Liver (tissue), 9 donors: Measurements from ENCODE around the gene SLC9B1. TPM values are rescaled to one million over a fixed set of nuclear protein-coding genes. Genes with fewer than 3 reads are reported as not detected.

Source experiments
- DNase-seq: peaks from one replicate; pipeline ENCODE4 v3.0.0-alpha.2; 2017; ENCODE audit warnings: low spot score
- H3K27ac ChIP-seq, 2 donors: one replicate each; pipeline ENCODE4 v1.7.0; 2013; ENCODE audit warnings: inconsistent platforms in 2 of 2, low read length in 2 of 2, control low read depth in 1 of 2, low read depth in 1 of 2, mild to moderate bottlenecking in 1 of 2
- H3K27me3 ChIP-seq, 4 donors: one replicate each; pipeline versions ENCODE4 v1.6.1 to v1.7.0; 2013; ENCODE audit warnings: low read length in 3 of 4, inconsistent platforms in 1 of 4, mild to moderate bottlenecking in 1 of 4, moderate library complexity in 1 of 4; ENCODE audit not compliant: control insufficient read depth in 4 of 4, insufficient read depth in 4 of 4
- H3K36me3 ChIP-seq, 4 donors: one replicate each; pipeline versions ENCODE4 v1.6.1 to v1.7.0; 2013; ENCODE audit warnings: low read length in 3 of 4, mild to moderate bottlenecking in 3 of 4, low read depth in 1 of 4, moderate library complexity in 1 of 4; ENCODE audit not compliant: control insufficient read depth in 4 of 4, insufficient read depth in 3 of 4
- H3K4me1 ChIP-seq, 4 donors: one replicate each; pipeline versions ENCODE4 v1.6.1 to v1.7.0; 2013; ENCODE audit warnings: low read length in 3 of 4, mild to moderate bottlenecking in 3 of 4, moderate library complexity in 1 of 4; ENCODE audit not compliant: control insufficient read depth in 4 of 4, insufficient read depth in 4 of 4
- H3K4me3 ChIP-seq, 3 donors: one replicate each; pipeline versions ENCODE4 v1.6.1 to v1.7.0; 2013; ENCODE audit warnings: low read length in 3 of 3, control low read depth in 1 of 3, low read depth in 1 of 3, mild to moderate bottlenecking in 1 of 3
- H3K9ac ChIP-seq, 2 donors: one replicate each; pipeline ENCODE4 v1.7.0; 2013; ENCODE audit warnings: low read length in 2 of 2, mild to moderate bottlenecking in 2 of 2, moderate library complexity in 2 of 2, control low read depth in 1 of 2, low read depth in 1 of 2
- H3K9me3 ChIP-seq, 4 donors: one replicate each; pipeline versions ENCODE4 v1.6.1 to v1.7.0; 2013; ENCODE audit warnings: low read length in 3 of 4; ENCODE audit not compliant: control insufficient read depth in 4 of 4
- EGR1 ChIP-seq, 2 donors: IDR thresholded peaks; 2 replicates each; pipeline ENCODE4 v1.6.1; 2016 to 2018; ENCODE audit warnings: antibody characterized with exemption in 2 of 2, low read depth in 2 of 2
- FOXA1 ChIP-seq: IDR thresholded peaks from 2 replicates; pipeline ENCODE4 v1.6.1; 2016; ENCODE audit warnings: antibody characterized with exemption
- FOXA2 ChIP-seq: IDR thresholded peaks from 2 replicates; pipeline ENCODE4 v1.6.1; 2016; ENCODE audit warnings: antibody characterized with exemption
- GABPA ChIP-seq, 2 donors: IDR thresholded peaks in 1 of 2; conservative IDR thresholded peaks in 1 of 2; 2 replicates each; pipeline ENCODE4 v1.6.1; 2016; ENCODE audit warnings: antibody characterized with exemption in 2 of 2, mild to moderate bottlenecking in 1 of 2, moderate library complexity in 1 of 2
- HNF4A ChIP-seq, 2 donors: conservative IDR thresholded peaks; 2 replicates each; pipeline ENCODE4 v1.6.1; 2016; ENCODE audit warnings: antibody characterized with exemption in 2 of 2, mild to moderate bottlenecking in 2 of 2
- HNF4G ChIP-seq: IDR thresholded peaks from 2 replicates; pipeline ENCODE4 v1.6.1; 2016; ENCODE audit warnings: antibody characterized with exemption
- JUND ChIP-seq, 2 donors: IDR thresholded peaks; 2 replicates each; pipeline ENCODE4 v1.6.1; 2016; ENCODE audit warnings: antibody characterized with exemption in 2 of 2
- NR2F2 ChIP-seq: IDR thresholded peaks from 2 replicates; pipeline ENCODE4 v1.6.1; 2016; ENCODE audit warnings: antibody characterized with exemption
- RAD21 ChIP-seq, 2 donors: IDR thresholded peaks; 2 replicates each; pipeline ENCODE4 v1.6.1; 2016; ENCODE audit warnings: antibody characterized with exemption in 2 of 2, mild to moderate bottlenecking in 2 of 2
- RXRA ChIP-seq, 2 donors: IDR thresholded peaks; 2 replicates each; pipeline ENCODE4 v1.6.1; 2017 to 2018; ENCODE audit warnings: antibody characterized with exemption in 2 of 2, mild to moderate bottlenecking in 1 of 2
- SP1 ChIP-seq: IDR thresholded peaks from 2 replicates; pipeline ENCODE4 v1.6.1; 2018; ENCODE audit warnings: antibody characterized with exemption, mild to moderate bottlenecking
- TAF1 ChIP-seq: conservative IDR thresholded peaks from 2 replicates; pipeline ENCODE4 v1.6.1; 2016; ENCODE audit warnings: antibody characterized with exemption, mild to moderate bottlenecking
- YY1 ChIP-seq: IDR thresholded peaks from 2 replicates; pipeline ENCODE4 v1.6.1; 2016; ENCODE audit warnings: antibody characterized with exemption, mild to moderate bottlenecking
- WGBS: extraction: QIAGEN DNeasy Blood & Tissue Kit; methylation state at CpG from one replicate; pipeline ENCODE4 v1.1.7; 2013; 5-methylcytosine and 5-hydroxymethylcytosine counted together
- polyA plus RNA-seq, 2 donors: library from polyadenylated mRNA; stranded (reverse) in 1 of 2; unstranded in 1 of 2; fragments of 200-250 nt in 1 of 2; fragments of >200 nt in 1 of 2; fragmentation: Nextera tagmentation in 1 of 2; extraction: Ambion mirVana in 1 of 2; gene quantifications; one replicate each; pipeline versions ENCODE4 v1.2.1 to v1.2.3, GENCODE V29; 2013 to 2015
- total RNA-seq, 2 donors: library from RNA; depleted of rRNA; stranded (reverse); fragments of >200 nt; gene quantifications; one replicate each; pipeline ENCODE4 v1.2.3, GENCODE V29; 2014
- TF ChIP-seq, protein P1 (sequence below): IDR thresholded peaks from 2 replicates; pipeline ENCODE4 v1.6.1; 2016; ENCODE audit warnings: antibody characterized with exemption
- TF ChIP-seq, protein P2 (sequence below): fragments of 150-350 bp; IDR thresholded peaks from 2 replicates; pipeline ENCODE4 v1.5.1; 2017; ENCODE audit warnings: improper control_type of control experiment, low read depth, low read length; ENCODE audit not compliant: missing input control
- TF ChIP-seq, protein P3 (sequence below): IDR thresholded peaks from 2 replicates; pipeline ENCODE4 v1.6.1; 2016; ENCODE audit warnings: antibody characterized with exemption, mild to moderate bottlenecking
- TF ChIP-seq, protein P4 (sequence below): IDR thresholded peaks from 2 replicates; pipeline ENCODE4 v1.6.1; 2016; ENCODE audit warnings: antibody characterized with exemption
- TF ChIP-seq, protein P5 (sequence below): IDR thresholded peaks from 2 replicates; pipeline ENCODE4 v1.6.1; 2016; ENCODE audit warnings: antibody characterized with exemption
- donor health status: healthy.
- donor health status: healthy.
- donor health status: healthy.
- donor health status: healthy.
- donor health status: healthy.

The SLC9B1 gene
- total and polyA plus RNA-seq, 4 donors = 0.19 to 0.51 (median 0.50) TPM; not detected in 1

DNA sequence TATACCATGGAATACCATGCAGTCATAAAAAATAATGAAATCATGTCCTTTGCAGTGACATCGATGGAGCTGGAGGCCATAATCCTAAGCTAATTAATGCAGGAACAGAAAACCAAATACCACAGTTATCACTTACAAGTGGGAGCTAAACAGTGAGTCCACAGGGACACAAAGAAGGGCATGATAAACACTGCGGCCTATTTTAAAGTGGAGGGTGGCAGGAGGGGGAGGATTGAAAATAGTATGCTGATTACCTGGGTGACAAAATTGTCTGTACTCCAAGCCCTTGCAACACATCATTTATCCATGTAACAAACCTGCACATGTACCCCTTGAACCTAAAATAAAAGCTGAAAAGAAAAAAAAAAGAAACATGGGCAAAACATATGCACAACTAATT is 16.7 kb upstream of the SLC9B1 start:
- 99% methylated on average over 2 of the region's 2 CpGs for WGBS
- Histone ChIP-seq H3K27me3 (no peaks in the 10 kb centered on the region), H3K27ac (no peak overlapping the region), H3K9me3 (no peaks in the 10 kb centered on the region), H3K4me3 (no peak overlapping the region), H3K4me1 (peaks cover 0 to 4% (median under 1%) of the 10 kb centered on the region in 4 donors), H3K9ac (no peak overlapping the region), H3K36me3 (peaks cover 1 to 7% (median 4%) of the 10 kb centered on the region in 4 donors)
- no peak for DNase-seq
- TF ChIP-seq, protein P1, sequence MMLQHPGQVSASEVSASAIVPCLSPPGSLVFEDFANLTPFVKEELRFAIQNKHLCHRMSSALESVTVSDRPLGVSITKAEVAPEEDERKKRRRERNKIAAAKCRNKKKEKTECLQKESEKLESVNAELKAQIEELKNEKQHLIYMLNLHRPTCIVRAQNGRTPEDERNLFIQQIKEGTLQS = no peak
- no peak for TF ChIP-seq HNF4G
- no peak for TF ChIP-seq HNF4A (conservative IDR thresholded peaks at IDR 0.05)
- TF ChIP-seq, protein P2, sequence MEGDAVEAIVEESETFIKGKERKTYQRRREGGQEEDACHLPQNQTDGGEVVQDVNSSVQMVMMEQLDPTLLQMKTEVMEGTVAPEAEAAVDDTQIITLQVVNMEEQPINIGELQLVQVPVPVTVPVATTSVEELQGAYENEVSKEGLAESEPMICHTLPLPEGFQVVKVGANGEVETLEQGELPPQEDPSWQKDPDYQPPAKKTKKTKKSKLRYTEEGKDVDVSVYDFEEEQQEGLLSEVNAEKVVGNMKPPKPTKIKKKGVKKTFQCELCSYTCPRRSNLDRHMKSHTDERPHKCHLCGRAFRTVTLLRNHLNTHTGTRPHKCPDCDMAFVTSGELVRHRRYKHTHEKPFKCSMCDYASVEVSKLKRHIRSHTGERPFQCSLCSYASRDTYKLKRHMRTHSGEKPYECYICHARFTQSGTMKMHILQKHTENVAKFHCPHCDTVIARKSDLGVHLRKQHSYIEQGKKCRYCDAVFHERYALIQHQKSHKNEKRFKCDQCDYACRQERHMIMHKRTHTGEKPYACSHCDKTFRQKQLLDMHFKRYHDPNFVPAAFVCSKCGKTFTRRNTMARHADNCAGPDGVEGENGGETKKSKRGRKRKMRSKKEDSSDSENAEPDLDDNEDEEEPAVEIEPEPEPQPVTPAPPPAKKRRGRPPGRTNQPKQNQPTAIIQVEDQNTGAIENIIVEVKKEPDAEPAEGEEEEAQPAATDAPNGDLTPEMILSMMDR = no peak
- no peak for TF ChIP-seq EGR1 (IDR thresholded peaks at IDR 0.05; ENCODE audit: low read depth in 2 of 2)
- no peak for TF ChIP-seq GABPA (IDR thresholded peaks at IDR 0.05 in 1 of 2, conservative IDR thresholded peaks at IDR 0.05 in 1 of 2)
- no peak for TF ChIP-seq RAD21 (IDR thresholded peaks at IDR 0.05)
- TF ChIP-seq JUND (IDR thresholded peaks at IDR 0.05) = no peak
- no peak for TF ChIP-seq FOXA1
- TF ChIP-seq, protein P3, sequence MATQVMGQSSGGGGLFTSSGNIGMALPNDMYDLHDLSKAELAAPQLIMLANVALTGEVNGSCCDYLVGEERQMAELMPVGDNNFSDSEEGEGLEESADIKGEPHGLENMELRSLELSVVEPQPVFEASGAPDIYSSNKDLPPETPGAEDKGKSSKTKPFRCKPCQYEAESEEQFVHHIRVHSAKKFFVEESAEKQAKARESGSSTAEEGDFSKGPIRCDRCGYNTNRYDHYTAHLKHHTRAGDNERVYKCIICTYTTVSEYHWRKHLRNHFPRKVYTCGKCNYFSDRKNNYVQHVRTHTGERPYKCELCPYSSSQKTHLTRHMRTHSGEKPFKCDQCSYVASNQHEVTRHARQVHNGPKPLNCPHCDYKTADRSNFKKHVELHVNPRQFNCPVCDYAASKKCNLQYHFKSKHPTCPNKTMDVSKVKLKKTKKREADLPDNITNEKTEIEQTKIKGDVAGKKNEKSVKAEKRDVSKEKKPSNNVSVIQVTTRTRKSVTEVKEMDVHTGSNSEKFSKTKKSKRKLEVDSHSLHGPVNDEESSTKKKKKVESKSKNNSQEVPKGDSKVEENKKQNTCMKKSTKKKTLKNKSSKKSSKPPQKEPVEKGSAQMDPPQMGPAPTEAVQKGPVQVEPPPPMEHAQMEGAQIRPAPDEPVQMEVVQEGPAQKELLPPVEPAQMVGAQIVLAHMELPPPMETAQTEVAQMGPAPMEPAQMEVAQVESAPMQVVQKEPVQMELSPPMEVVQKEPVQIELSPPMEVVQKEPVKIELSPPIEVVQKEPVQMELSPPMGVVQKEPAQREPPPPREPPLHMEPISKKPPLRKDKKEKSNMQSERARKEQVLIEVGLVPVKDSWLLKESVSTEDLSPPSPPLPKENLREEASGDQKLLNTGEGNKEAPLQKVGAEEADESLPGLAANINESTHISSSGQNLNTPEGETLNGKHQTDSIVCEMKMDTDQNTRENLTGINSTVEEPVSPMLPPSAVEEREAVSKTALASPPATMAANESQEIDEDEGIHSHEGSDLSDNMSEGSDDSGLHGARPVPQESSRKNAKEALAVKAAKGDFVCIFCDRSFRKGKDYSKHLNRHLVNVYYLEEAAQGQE = no peak
- TF ChIP-seq TAF1 = no peak
- TF ChIP-seq, protein P4, sequence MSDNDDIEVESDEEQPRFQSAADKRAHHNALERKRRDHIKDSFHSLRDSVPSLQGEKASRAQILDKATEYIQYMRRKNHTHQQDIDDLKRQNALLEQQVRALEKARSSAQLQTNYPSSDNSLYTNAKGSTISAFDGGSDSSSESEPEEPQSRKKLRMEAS = no peak
- TF ChIP-seq NR2F2 = no peak
- TF ChIP-seq FOXA2 = no peak
- no peak for TF ChIP-seq YY1
- TF ChIP-seq, protein P5, sequence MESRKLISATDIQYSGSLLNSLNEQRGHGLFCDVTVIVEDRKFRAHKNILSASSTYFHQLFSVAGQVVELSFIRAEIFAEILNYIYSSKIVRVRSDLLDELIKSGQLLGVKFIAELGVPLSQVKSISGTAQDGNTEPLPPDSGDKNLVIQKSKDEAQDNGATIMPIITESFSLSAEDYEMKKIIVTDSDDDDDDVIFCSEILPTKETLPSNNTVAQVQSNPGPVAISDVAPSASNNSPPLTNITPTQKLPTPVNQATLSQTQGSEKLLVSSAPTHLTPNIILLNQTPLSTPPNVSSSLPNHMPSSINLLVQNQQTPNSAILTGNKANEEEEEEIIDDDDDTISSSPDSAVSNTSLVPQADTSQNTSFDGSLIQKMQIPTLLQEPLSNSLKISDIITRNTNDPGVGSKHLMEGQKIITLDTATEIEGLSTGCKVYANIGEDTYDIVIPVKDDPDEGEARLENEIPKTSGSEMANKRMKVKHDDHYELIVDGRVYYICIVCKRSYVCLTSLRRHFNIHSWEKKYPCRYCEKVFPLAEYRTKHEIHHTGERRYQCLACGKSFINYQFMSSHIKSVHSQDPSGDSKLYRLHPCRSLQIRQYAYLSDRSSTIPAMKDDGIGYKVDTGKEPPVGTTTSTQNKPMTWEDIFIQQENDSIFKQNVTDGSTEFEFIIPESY = no peak
- TF ChIP-seq RXRA (IDR thresholded peaks at IDR 0.05) = no peak
- no peak for TF ChIP-seq SP1
